PC-9 (cell line): ENCODE data around the gene SPOP. TPM values are rescaled to one million over a fixed set of nuclear protein-coding genes. Genes with fewer than 3 reads are reported as not detected.

ENCODE experiments used
- BruUV-seq: library from RNA; stranded (reverse); fragments of 400-500 nt; replicated peaks from 2 replicates; lab custom pipeline; 2021; lab: Mats Ljungman, UMichigan
- CTCF ChIA-PET: fragments of 300-600 bp; sonication (Branson Sonifier 250); formaldehyde crosslinking; loops from one replicate; lab custom pipeline; 2022; ENCODE audit warnings: antibody characterized with exemption; lab: Charles Lee
- POLR2A ChIA-PET: fragments of 300-600 bp; sonication (Branson Sonifier 250); formaldehyde crosslinking; loops from one replicate; lab custom pipeline; 2022; ENCODE audit warnings: antibody characterized with exemption; ENCODE audit not compliant: unreplicated experiment; lab: Charles Lee
- DNase-seq, 2 experiments: peaks; one replicate each; pipeline versions ENCODE4 v3.0.0 to v3.0.0-alpha.2; 2015 to 2022; ENCODE audit warnings: mixed read lengths in 1 of 2
- H2AFZ ChIP-seq: fragments of 200-600 bp; sonication (generic); 2 replicates; pipeline ENCODE4 v1.8.1; 2017; ENCODE audit warnings: antibody characterized with exemption
- H3F3A ChIP-seq: fragments of 200-600 bp; sonication (generic); 2 replicates; pipeline ENCODE4 v1.8.1; 2017; ENCODE audit warnings: antibody characterized with exemption, mild to moderate bottlenecking, low read depth; ENCODE audit not compliant: insufficient read depth
- H3K27ac ChIP-seq: fragments of 200-600 bp; sonication (generic); 2 replicates; pipeline ENCODE4 v1.6.1; 2016; ENCODE audit warnings: mixed run types
- H3K27me3 ChIP-seq: fragments of 200-600 bp; sonication (generic); 2 replicates; pipeline ENCODE4 v1.6.1; 2016; ENCODE audit warnings: low read depth, mixed run types; ENCODE audit not compliant: insufficient read depth
- H3K36me3 ChIP-seq: fragments of 200-600 bp; sonication (generic); 2 replicates; pipeline ENCODE4 v1.6.1; 2016; ENCODE audit warnings: low read depth, mixed run types
- H3K4me1 ChIP-seq: fragments of 200-600 bp; sonication (generic); replicated peaks from 2 replicates; pipeline ENCODE4 v1.6.1; 2016; ENCODE audit warnings: mixed run types; ENCODE audit not compliant: insufficient read depth
- H3K4me2 ChIP-seq: fragments of 200-600 bp; sonication (generic); 2 replicates; pipeline ENCODE4 v1.6.1; 2017; ENCODE audit warnings: mixed run types
- H3K4me3 ChIP-seq: fragments of 200-600 bp; sonication (generic); 2 replicates; pipeline ENCODE4 v1.6.1; 2016; ENCODE audit warnings: mixed run types
- H3K79me2 ChIP-seq: fragments of 200-600 bp; sonication (generic); 2 replicates; pipeline ENCODE4 v1.6.1; 2017; ENCODE audit warnings: low read depth, mixed run types
- H3K9me2 ChIP-seq: fragments of 200-600 bp; sonication (generic); 2 replicates; pipeline ENCODE4 v1.8.1; 2017; ENCODE audit warnings: mild to moderate bottlenecking; ENCODE audit not compliant: insufficient read depth
- H3K9me3 ChIP-seq: fragments of 200-600 bp; sonication (generic); 2 replicates; pipeline ENCODE4 v1.8.1; 2016; ENCODE audit warnings: low read depth; ENCODE audit not compliant: insufficient read depth
- H4K20me1 ChIP-seq: fragments of 200-600 bp; sonication (generic); 2 replicates; pipeline ENCODE4 v1.8.1; 2017; ENCODE audit not compliant: insufficient read depth
- EZH2 ChIP-seq: fragments of 200-600 bp; sonication (generic); IDR thresholded peaks from 2 replicates; pipeline ENCODE4 v1.8.0; 2017; ENCODE audit warnings: antibody characterized with exemption, low read depth
- intact Hi-C: fragments of 100-400 bp; cut with micrococcal nuclease; formaldehyde crosslinking; loops from one replicate; pipeline ENCODE4 v1.10.0; 2022; ENCODE audit not compliant: unreplicated experiment
- total RNA-seq: library from RNA; stranded (reverse); gene quantifications from 2 replicates; pipeline ENCODE4 v1.2.3, GENCODE V29; 2021
- TF ChIP-seq, protein P1 (sequence below): fragments of 200-600 bp; sonication (generic); conservative IDR thresholded peaks from 2 replicates; pipeline ENCODE4 v1.6.1; 2017; ENCODE audit warnings: mixed run types, antibody characterized with exemption, mild to moderate bottlenecking, moderate library complexity

SPOP gene
- total RNA-seq, 1 experiment from 2014 or later: 41.7 TPM

DNA sequence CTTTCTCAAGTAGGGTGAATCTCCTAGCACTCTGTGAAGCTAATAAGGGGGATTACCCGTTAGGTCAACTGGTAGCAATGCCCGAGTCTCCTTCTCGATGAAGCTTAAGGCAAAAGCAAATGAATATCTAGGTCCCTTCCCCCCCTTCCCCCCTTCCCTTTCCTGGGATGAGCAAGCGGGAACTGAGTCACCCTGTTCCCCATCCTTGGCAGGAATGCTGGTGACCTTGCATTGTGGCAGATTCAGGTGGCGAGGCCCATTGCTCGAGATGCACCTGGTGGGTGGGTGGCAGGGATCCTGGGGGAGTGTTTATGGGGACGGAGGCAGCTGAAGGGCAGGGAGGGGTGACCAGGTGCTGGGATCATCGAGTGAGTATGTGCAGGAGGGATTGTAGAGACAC lies 95.1 kb downstream of the SPOP start:
- Histone ChIP-seq H3F3A (peaks cover 9% of the 10 kb centered on the region; the same call in 1 of the 2 replicates), H2AFZ (no peak overlapping the region), H3K27ac (no peak overlapping the region), H3K79me2 (no peaks in the 10 kb centered on the region), H3K4me3 (no peak overlapping the region), H3K36me3 (no peaks in the 10 kb centered on the region), H3K9me3 (no peaks in the 10 kb centered on the region), H3K27me3 (peaks cover 13% of the 10 kb centered on the region), H3K9me2 (no peaks in the 10 kb centered on the region), H3K4me1 (peaks cover 7% of the 10 kb centered on the region; the same call in 1 of the 2 replicates), H4K20me1 (no peaks in the 10 kb centered on the region), H3K4me2 (no peak overlapping the region)
- intact Hi-C loops: no loop called here
- ChIA-PET CTCF (no interaction called here), POLR2A (no interaction called here)
- no peak for DNase-seq
- BruUV-seq: no TSS peak
- no peak for TF ChIP-seq EZH2
- TF ChIP-seq, protein P1, sequence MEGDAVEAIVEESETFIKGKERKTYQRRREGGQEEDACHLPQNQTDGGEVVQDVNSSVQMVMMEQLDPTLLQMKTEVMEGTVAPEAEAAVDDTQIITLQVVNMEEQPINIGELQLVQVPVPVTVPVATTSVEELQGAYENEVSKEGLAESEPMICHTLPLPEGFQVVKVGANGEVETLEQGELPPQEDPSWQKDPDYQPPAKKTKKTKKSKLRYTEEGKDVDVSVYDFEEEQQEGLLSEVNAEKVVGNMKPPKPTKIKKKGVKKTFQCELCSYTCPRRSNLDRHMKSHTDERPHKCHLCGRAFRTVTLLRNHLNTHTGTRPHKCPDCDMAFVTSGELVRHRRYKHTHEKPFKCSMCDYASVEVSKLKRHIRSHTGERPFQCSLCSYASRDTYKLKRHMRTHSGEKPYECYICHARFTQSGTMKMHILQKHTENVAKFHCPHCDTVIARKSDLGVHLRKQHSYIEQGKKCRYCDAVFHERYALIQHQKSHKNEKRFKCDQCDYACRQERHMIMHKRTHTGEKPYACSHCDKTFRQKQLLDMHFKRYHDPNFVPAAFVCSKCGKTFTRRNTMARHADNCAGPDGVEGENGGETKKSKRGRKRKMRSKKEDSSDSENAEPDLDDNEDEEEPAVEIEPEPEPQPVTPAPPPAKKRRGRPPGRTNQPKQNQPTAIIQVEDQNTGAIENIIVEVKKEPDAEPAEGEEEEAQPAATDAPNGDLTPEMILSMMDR: no peak

DNA sequence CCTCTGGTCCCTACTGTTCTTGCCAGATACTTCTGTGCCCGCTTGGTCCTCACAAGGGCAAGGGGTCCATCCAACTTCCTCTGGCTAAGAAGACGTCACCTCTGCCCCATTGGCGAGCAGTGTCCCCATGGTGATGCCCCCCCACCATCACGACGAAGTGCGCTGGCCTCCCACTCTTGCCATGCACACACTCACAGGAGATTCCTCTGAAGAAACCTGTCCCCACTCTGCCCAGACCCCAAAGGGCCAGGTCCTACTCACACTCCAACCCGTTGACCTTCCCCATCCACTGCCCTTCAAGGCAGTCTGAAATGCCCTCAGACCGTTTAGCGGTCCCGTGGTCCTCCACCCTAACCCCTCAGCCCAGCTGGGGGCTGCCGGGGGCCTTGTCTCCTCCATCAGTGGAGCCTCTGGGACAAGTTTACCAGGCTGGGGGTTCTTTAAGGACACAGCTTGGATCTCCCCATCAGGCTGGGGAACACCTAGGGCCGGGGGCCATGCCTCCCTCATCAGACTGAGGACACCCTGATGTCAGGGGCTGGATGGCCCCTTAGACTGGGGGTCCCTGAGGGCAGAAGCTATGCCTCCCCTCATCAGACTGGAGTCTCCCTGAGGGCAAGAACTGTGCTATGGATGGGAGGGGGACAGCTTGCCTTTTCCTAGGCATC lies 95.7 kb downstream of the SPOP start:
- Histone ChIP-seq H3F3A (peaks cover 9% of the 10 kb centered on the region; the same call in 1 of the 2 replicates), H2AFZ (no peak overlapping the region), H3K36me3 (no peaks in the 10 kb centered on the region), H3K27ac (no peak overlapping the region), H3K9me3 (no peaks in the 10 kb centered on the region), H3K79me2 (no peaks in the 10 kb centered on the region), H3K4me1 (peaks cover 7% of the 10 kb centered on the region; the same call in 1 of the 2 replicates), H3K4me2 (no peak overlapping the region), H3K4me3 (no peak overlapping the region), H3K9me2 (no peaks in the 10 kb centered on the region), H3K27me3 (peaks cover 19% of the 10 kb centered on the region), H4K20me1 (no peaks in the 10 kb centered on the region)
- no TSS peak for BruUV-seq
- TF ChIP-seq, protein P1: no peak
- TF ChIP-seq EZH2: no peak
- POLR2A ChIA-PET: no interaction called here
- no peak for DNase-seq
- CTCF ChIA-PET: no interaction called here
- intact Hi-C loops: no loop called here

DNA sequence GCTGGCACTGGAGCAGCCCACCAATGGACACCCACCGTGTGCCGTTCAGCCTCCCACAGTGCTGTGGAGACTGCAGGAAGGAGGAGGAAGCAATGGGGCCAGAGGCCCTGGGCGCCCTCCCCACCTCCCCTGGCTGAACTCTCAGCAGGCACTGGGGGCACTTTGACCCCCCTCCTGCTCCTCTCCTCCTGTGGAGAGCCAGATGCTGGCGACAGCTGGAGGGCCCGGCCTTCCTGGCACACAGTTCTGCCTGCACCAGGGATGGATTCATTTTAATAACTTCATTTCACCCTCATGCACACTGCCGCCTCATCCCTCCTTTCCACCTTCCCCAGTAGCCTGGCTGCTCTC lies 96.3 kb downstream of the SPOP start:
- H3K9me2 ChIP-seq: no peaks in the 10 kb centered on the region
- H3K79me2 ChIP-seq: no peaks in the 10 kb centered on the region
- H2AFZ ChIP-seq: no peak overlapping the region
- H3K27ac ChIP-seq: no peak overlapping the region
- BruUV-seq: no TSS peak
- ChIA-PET POLR2A (no interaction called here), CTCF (no interaction called here)
- no peaks in the 10 kb centered on the region for H4K20me1 ChIP-seq
- peaks cover 7% of the 10 kb centered on the region; the same call in 1 of the 2 replicates for H3K4me1 ChIP-seq
- H3K4me3 ChIP-seq: no peak overlapping the region
- TF ChIP-seq EZH2: no peak
- TF ChIP-seq, protein P1: no peak
- no peaks in the 10 kb centered on the region for H3K9me3 ChIP-seq
- no peak for DNase-seq
- H3K27me3 ChIP-seq: peaks cover 25% of the 10 kb centered on the region
- no peaks in the 10 kb centered on the region for H3K36me3 ChIP-seq
- H3F3A ChIP-seq: peaks cover 9% of the 10 kb centered on the region; the same call in 1 of the 2 replicates
- intact Hi-C loops: no loop called here
- H3K4me2 ChIP-seq: no peak overlapping the region
